Tongue (tissue), 2 donors: ENCODE data around the gene FADS6. TPM values are rescaled to one million over a fixed set of nuclear protein-coding genes. Genes with fewer than 3 reads are reported as not detected.

Experiments used
- DNase-seq: peaks from one replicate; pipeline ENCODE4 v3.0.0-alpha.2; 2015
- total RNA-seq: library from RNA; depleted of rRNA; stranded (reverse); fragments of >200 nt; gene quantifications from one replicate; pipeline ENCODE4 v1.2.3, GENCODE V29; 2014

The FADS6 gene, protein sequence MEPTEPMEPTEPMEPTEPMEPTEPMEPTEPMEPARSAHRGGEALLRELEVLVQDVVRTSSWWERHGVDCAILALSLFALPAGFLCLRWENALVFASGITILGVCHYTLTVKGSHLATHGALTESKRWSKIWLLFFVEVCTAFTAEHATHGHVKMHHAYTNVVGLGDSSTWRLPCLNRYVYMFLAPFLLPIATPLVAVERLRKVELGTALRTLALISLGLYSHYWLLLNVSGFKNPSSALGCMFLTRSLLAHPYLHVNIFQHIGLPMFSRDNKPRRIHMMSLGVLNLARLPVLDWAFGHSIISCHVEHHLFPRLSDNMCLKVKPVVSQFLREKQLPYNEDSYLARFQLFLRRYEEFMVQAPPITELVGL
- 0.51 TPM for total RNA-seq

DNA sequence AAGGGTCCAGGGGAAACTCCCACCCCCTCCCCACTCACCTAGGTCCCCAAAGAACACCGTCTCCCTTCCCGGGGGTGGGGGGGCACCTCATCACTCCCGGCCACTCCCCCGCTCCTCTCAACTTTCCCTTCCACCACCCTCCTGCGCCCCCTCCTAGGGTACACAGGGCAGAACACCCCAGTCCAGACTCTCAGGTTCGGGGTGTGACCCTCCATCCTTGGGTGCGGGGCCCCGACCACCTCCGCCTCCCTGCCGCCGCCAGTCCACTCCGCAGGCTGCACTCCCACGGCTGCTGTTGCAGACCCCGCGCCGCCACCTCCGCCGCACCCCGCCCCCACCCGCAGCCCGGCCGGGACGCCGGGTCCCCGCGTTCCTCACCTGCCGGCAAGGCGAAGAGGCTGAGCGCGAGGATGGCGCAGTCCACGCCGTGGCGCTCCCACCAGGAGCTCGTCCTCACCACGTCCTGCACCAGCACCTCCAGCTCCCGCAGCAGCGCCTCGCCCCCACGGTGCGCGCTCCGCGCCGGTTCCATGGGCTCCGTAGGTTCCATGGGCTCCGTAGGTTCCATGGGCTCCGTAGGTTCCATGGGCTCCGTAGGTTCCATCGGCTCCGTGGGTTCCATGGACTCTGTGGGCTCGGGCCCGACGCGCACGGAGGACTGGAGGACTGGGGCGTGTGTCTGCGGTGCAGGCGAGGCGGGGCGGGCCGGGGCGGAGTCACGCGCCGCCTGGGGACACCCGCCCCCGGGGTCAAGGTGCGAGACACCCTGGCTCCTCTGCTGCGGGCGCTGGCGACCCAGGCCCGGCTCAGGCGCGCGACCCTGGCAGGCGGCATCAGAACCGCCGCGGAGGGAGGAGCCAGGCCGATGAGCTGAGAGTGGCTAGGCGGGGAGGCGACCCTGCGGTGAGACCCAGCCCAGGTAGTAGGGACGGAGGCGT is at the start of gene FADS6:
Gene FADS6, minus strand, starts transcription at position 660 of the 938 bp plus-strand sequence. Its CDS starts 38 bp downstream, at position 622.
- no peak for DNase-seq

DNA sequence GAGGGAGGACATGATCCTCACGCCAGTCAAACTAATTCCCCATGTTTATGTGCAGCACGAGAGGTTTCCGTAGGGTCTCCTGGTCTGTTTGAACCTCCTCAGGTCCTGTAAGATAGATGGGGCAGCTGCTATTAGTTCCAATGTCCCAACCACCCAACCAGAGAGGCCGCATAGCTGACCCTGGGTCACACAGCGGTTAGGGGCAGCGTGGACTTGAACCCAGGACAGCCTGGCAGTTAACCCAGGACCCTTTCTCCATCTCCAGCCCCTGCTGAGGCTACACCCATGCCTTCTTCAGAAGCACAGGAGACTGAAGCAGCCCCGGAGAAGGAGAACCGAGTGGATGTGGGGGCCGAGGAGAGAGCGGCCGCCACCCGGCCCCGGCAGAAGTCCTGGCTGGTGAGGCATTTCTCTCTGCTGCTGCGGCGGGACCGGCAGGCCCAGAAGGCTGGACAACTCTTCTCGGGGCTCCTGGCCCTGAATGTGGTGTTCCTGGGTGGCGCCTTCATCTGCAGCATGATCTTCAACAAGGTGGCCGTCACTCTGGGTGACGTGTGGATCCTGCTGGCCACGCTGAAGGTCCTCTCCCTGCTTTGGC is 47.8 kb upstream of the FADS6 start:
- no peak for DNase-seq

DNA sequence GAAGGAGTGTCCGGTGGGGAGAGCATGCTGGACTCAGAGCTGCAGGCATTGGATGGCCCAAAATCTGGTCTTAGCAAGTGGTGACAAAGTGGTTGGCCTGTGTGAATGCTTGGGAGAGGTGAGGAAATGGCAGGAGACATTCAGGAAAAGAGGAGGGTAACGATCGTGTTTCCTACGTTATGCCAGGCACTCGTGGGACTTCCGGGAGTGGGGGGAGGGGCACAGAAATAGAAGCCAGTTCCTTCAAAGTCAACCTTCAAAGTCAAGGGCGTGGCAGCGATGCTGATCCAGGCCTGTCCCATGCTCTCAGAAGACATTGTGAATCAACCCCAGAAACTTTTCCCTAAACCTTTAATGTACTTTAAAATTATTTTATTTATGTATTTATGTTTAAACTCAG is 46.1 kb upstream of the FADS6 start:
- no peak for DNase-seq

DNA sequence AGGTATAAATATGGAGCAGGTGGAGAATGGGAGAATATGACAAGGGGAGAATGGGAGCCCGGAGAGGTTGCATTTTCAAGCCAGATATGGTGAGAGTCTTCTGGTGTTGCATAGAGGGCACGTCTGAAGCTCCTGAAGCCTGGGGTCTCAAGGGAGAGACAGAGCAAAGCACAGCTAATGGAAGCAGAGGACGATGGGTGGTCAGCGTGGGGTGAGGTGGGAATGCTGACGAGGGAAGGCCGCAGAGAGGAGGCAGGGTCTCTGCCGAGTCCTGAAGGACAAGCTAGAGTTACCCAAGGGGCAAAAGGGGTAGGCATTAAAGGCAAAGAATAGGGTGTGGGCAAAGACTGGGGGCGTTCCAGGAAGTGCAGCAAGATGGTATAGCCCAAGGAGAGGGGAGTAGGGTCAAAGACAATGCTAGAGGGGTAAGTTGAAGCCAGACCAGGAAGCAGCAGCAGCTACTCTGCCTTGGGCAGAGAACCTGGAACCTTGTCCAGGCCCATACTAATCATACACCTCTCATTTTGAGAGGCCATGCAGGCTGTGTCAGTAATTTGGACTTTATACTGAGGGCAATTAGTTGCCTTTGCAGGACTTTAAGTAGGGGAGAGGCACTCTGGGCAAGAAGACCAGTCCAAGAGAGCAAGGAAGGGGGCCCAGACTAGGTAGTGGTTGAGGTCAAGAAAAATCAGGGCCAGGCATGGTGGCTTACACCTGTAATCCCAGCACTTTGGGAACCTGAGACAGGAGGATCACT is 44.9 kb upstream of the FADS6 start:
- no peak for DNase-seq

DNA sequence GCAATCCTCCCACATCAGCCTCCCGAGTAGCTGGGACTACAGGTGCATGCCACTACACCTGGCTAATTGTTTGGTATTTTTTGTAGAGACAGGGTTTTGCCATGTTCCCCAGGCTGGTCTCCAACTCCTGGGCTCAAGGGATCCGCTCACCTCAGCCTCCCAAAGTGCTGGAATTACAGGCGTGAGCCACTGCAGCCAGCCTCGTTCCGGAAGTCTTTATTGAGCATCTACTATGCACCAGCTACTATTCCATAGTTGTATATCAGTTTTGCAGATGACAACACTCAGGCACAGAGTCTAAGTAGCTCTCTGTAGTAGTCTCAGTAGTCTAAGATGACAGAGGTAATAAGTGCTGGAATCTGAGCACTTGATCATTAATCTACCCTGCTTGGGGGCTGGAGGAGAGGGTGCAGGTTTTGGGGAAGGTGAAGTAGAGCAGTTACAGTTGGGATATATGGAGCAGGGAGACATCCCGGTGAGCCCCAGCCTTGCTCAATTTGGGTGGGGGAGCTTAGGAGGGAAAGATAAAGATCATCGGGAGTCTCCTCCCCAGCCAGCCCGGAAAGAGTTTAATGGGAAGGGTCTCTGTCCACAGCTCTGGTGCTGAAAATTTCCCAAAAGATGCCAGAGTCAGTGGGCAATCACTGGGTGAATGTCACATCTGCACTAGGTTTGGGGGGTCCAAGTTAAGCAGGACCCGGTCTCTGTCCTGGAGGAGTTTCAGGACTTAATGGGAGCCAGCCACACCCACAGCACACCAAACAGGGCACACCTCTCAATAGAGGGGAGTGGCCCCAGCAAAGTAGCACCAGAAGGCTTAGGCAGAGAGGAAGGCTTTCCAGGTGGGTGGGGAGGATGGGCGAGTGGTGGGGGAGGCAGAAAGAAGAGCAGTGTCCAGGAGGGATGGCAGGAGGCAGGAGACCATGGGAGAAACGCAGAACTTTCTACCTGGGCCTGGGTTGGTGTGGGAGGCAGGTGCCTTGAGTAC is 43.9 kb upstream of the FADS6 start:
- peak; percentile 37 for DNase-seq

DNA sequence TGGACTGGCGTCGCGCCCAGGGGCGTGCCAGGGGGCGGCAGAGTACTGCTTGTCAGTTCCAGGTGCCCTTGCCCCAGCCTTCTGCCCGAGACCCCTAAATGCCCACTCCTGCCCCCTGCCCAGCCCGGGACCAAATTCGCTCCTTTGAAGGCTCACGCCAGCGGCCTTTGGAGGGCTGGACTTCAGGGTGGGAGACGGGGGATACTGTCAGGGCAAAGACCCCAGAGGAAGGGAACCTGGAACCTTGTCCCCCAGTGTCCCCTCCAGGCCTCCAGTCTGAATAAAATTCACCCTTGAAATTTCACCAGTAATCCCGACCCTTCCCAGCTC is 43.0 kb upstream of the FADS6 start:
- DNase-seq: no peak

DNA sequence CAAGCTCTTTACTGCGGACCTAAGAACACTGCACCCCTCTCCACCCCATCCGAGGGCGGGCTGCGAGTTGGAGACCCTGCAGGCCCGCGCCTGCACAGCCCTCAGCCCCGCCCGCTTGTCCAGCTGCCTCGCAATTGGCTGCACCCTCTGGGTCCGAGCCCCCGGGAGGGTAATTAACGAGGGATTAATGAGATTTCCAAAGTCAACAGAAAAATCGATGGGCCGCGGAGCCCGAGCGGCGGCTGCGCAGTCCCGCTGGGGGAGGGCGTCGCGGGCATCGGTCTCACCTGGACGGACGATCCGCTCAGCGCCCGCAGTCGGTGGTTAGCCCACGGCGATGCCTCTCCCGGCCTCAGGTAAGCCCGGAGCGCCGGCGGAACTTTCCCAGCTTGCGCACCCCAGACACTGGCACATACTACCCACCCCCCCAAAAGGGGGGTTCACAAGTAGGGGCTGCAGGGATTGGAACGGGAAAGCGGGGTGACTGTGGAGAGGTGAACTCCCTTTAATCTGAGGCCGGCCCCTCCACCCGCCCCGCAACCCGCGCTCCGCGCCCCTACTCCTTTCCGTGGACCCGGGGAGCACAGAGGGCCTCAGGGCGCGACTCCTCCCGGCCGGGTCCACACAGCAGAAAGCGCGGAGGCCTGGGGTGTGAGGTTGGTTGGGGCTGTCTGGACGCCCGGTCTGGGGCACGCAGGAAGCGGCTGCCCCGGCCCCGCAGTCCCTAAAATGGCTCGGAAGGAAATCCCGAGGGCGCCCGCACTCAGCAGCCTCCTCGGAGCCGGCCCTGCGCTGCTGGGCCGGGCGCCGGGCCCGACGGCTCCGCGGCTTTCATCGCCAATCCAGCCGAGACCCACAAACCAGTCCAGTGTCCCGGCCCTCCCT is 42.4 kb upstream of the FADS6 start, which contains the start of gene OTOP3:
Gene OTOP3, plus strand, starts transcription at position 314 of the 885 bp plus-strand sequence. Its CDS starts 24 bp downstream, at position 338.
- no peak for DNase-seq

DNA sequence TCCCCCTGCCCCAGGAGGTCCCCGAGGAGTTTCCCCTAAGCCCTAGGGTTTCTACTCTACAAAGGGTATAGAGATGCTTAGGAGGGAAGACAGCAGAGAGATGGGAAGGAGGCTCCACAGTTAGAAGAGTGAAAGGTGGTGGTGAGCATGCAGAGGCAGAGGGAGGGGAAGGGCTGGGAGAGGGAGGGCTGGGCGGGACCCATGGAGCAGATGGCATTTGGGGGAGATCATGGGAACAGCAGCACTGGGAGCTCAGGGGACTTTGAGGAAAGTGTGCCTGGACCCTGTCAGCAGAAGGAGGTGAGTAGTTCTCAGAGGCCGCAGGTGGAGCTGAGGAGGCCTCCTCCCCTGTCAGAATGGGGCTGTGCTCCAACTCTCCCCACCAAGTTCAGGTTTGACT is 41.6 kb upstream of the FADS6 start:
- DNase-seq: no peak

DNA sequence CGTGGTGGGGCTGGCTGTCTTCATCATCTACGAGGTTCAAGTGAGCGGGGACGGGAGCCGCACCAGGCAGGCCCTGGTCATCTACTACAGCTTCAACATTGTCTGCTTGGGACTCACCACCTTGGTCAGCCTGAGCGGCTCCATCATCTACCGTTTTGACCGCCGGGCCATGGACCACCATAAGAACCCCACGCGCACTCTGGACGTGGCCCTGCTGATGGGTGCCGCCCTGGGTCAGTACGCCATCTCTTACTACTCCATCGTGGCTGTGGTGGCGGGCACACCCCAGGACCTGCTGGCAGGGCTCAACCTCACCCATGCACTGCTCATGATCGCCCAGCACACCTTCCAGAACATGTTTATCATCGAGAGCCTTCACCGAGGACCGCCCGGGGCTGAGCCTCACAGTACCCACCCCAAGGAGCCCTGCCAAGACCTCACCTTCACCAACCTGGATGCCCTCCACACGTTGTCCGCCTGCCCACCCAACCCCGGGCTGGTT is 37.2 kb upstream of the FADS6 start:
- no peak for DNase-seq

DNA sequence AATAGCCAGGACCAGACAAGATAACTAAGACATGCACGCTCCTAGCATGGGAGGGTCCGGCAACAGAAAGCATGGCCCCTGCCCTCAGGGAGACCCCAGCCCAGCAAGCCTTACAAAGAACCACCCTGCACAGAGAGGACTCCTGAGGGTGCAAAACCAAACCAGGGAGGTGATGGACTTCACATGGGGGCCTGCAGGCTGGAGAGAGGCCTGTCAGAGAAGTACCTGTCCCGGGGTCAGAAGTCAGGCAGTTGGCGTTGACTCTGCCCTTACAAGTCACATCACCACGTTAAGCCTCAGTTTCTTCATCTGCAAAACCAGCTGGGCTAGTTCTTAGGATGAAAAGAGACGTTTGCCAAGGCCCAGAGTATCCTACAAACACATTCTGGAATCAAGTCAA is 35.4 kb upstream of the FADS6 start:
- DNase-seq: no peak

DNA sequence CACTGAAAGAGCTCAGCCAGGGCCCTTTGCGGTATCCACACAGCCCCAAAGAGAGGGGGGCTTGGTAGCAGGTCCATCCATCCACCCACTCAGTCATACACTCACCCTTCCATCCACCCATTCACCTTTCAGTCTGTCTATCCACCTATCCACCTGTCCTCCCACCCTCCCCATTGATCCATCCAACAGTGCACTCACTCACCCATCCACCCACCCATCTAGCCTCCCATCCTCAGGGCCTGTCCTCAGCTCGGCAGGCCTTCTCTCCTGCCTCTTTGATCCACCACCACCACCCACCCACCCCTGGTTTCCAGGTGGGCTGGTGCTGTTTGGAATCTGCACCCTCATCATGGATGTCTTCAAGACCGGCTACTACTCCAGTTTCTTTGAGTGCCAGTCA is 31.8 kb upstream of the FADS6 start:
- DNase-seq: no peak

DNA sequence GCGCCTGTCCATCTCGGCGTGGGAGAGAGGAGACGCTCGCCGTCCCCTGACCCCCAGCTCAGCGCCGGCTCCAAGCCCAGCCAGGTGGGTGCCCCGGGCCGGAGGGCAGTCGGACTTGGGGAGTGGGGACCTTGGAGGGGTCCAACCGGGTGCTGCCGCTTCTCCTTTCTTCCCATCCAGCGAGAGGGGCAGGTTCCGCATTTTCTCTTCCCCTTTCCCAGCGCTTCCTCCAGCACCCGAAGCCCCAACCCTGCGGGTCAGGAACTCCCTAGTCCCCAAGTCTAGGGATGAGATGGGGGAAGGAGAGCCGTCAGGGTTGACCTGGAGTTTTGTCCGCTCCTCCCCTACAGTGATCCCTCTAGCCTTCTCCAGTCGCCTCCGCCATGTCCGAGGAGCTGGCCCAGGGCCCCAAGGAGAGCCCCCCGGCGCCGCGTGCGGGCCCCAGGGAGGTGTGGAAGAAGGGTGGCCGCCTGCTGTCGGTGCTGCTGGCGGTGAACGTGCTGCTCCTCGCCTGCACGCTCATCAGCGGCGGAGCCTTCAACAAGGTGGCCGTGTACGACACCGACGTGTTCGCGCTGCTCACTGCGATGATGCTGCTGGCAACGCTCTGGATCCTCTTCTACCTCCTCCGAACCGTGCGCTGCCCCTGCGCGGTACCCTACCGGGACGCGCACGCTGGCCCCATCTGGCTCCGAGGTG is 31.0 kb upstream of the FADS6 start, which contains the start of gene OTOP2:
Gene OTOP2, plus strand, starts transcription at position 24 of the 699 bp plus-strand sequence. Its CDS starts 360 bp downstream, at position 384.
- DNase-seq: no peak

DNA sequence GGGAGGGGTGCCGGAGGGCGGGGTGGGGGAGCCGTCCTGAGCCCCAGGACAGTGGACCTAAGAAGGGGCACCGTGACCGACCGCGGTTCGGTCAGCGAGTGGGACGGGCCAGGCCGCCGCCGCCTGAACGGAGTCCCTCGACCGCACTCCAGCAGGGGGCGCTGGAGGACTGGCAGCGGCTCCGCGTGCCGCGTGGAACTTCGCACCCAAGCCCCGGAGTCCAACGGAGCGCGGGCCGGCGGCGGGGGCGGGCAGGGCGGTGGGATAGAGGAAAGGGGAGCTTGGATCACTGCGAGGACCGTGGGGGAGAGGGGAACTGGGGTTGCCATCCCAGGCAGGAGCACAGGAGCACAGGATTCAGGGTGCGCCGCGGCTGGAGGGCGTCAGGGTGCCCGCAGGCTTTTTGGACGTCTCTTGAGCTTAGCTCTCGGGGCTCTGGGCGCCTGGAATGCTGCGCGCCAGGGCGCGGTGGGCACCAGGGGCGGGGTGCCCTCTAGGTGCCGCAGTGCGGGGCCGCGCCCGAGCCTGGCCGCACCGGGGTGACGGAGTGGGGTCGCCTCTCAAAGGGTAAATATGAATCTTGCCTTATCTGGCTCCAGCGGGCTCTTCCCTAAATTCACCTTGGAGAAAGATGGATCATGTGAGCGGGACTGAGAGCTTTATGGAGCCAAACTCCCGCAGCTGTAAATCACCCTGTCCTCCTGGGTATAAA is 30.3 kb upstream of the FADS6 start:
- DNase-seq: peak; percentile 52

DNA sequence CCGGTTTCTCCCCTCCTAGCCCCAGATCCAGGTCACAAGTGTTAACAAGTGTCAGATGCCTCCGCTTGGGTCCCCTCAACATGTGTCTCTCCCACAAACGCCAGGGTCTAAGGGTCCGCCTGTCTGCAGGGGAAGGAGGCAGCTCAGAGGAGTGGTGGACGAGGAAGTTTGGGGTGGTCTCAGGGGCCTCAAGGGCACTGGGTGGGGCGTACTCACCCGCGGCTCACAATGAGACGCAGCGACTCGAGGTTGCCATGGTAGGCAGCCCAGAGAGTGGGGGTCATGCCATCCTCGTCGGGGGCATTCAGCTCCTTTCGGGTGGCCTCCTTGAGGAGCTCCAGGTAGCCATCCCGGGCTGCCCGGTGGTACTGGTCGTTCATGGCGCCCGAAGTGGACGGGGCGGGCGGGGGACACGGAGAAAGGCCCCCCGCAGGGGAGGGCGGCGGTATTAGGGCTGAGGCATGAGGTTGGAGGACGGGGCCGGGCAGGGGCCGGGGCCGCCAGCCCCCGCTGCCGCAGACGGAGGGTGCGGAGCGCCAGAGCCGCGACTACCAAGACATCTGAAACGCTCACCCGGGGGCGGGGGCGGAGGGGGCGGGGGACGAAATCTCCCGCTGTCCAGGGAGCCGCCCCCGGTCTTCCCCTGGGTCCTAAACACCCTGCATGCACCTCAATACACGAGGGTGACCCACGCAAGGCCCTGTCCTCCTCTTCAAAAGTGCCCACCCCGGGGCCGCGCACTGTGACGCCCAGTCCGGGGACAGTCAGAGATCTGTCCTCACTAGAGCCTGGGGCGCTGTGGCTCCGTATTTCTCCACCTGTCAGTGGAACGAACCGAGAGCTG is 29.5 kb upstream of the FADS6 start, which contains the start of gene USH1G:
Gene USH1G, minus strand, starts transcription at position 562 of the 844 bp plus-strand sequence. Its CDS starts 182 bp downstream, at position 380.
- no peak for DNase-seq

DNA sequence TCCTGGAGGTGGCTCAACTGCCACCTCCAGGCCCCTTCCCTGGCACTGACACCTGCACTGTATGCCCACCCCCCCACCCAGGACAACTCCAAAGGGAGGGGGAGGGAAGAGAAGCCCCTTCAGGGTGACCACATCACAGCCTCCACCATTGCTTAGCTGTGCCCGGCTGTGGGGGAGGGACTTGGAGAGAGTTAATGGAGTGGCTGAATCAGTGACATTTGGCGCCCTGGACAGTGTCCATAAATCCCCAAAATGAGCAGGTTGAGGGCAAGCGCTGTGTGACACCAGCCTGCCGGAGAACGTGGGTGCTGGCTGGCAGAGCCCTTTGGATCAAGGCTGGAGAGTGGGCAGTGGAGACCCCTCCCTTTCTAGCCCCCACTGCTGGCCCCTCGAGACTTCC is 28.7 kb upstream of the FADS6 start:
- no peak for DNase-seq

DNA sequence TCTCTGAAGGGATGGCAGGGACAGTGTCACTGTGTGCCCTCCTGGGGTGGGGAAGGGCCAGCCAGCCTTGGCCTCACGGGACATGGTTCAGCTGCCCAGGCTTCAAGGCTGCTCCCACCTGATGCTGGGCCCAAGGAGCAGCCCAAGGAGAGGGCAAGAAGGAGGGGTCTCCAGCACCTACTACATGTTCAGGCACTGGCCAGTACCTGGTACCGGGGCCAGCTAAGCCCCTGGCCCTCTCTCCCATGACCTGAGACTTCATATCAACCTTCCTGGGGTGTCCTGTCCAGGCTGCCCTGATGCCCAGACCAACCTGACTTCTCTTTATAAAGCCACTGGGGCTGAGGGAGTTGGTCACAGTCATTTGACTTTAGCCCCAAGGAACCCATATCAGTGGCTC is 28.3 kb upstream of the FADS6 start:
- no peak for DNase-seq
